ENCODE data around the gene MB21D2.

MB21D2 gene

GRCh38 chr3:192892981-192893700, 24.5 kb downstream of the MB21D2 start:
- DNase-seq (ENCODE audit: low read depth) = peak; percentile 85
- no peak overlapping the region for H3K4me3 ChIP-seq (ENCODE audit: low read length)
- TF ChIP-seq, protein P1, sequence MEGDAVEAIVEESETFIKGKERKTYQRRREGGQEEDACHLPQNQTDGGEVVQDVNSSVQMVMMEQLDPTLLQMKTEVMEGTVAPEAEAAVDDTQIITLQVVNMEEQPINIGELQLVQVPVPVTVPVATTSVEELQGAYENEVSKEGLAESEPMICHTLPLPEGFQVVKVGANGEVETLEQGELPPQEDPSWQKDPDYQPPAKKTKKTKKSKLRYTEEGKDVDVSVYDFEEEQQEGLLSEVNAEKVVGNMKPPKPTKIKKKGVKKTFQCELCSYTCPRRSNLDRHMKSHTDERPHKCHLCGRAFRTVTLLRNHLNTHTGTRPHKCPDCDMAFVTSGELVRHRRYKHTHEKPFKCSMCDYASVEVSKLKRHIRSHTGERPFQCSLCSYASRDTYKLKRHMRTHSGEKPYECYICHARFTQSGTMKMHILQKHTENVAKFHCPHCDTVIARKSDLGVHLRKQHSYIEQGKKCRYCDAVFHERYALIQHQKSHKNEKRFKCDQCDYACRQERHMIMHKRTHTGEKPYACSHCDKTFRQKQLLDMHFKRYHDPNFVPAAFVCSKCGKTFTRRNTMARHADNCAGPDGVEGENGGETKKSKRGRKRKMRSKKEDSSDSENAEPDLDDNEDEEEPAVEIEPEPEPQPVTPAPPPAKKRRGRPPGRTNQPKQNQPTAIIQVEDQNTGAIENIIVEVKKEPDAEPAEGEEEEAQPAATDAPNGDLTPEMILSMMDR (conservative IDR thresholded peaks at IDR 0.05; ENCODE audit: low read depth, low read length) = no peak

DNA sequence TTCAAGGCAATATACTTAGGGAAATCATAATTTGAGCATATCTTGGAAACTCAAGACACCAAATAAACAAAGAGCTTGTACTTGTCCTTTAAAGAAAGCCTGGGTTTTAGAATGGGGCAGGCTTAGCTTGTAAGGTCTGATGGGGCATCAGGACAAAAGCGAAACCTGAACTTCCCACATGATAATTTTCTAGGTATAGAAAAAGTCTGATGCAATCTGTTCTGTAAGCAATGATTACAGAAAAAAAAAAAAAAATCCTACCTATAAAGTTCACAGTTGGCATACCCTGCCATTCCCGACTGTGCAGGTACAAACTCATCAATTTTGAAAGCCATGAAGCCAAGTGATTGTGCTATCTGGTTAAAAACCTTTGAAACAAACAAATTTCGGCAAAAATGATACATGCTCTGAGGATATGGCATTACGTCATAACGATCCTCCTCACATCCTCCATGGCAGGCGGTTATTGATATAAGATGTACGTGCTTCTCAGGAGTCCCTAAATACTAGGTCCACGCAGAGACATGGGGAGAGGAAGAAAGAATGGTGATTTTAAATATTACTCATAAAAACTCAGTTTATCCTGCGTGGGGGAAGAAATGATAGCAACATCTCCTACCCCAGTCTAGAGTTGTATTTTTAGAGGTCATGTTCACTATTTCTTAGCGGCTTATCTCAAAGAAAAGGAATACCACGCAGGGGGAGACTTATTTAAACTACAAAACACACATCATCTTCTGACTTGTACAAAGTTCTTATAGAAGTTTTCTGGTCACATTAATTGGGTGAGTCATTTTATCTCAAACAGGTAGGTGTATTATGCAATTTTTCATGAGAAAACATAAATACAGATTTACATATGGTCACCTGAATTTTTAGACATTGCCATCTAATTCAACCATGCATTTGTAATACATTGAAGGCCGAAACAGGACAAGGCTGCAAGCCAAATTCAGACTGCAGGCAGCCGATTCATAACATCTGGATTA, 27.0 kb downstream of the MB21D2 start:
- DNase-seq (ENCODE audit: low read depth) = no peak
- TF ChIP-seq, protein P1 (conservative IDR thresholded peaks at IDR 0.05; ENCODE audit: low read depth, low read length) = no peak

DNA sequence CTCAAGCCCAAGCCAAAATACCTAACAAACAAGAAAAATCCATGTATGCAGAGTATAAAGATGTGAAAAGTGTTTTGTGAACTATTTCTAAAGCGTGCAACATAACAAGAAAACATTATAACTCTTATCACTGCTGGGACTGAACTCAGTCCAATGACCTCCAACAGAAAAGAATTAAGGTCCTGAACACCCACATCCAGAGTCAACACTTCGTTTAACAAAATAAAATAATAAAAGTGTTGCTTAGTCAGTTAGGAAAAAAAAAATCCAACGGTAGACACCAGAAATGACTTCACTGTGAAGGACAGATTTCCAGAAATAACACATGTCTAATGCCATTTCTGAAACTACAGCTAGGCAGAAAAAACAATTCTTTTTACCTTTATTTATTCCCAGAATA, 28.0 kb downstream of the MB21D2 start:
- H3K4me3 ChIP-seq (ENCODE audit: low read length) = no peak overlapping the region
- TF ChIP-seq, protein P1 (conservative IDR thresholded peaks at IDR 0.05; ENCODE audit: low read depth, low read length) = no peak
- DNase-seq (ENCODE audit: low read depth) = no peak

More for the DNA sequence above, 27.0 kb downstream of the MB21D2 start:
- no peak overlapping the region for H3K4me3 ChIP-seq (ENCODE audit: low read length)

GRCh38 chr3:192888190-192888589, 29.5 kb downstream of the MB21D2 start:
- no peak overlapping the region for H3K4me3 ChIP-seq (ENCODE audit: low read length)
- TF ChIP-seq, protein P1 (conservative IDR thresholded peaks at IDR 0.05; ENCODE audit: low read depth, low read length) = no peak
- no peak for DNase-seq (ENCODE audit: low read depth)

DNA sequence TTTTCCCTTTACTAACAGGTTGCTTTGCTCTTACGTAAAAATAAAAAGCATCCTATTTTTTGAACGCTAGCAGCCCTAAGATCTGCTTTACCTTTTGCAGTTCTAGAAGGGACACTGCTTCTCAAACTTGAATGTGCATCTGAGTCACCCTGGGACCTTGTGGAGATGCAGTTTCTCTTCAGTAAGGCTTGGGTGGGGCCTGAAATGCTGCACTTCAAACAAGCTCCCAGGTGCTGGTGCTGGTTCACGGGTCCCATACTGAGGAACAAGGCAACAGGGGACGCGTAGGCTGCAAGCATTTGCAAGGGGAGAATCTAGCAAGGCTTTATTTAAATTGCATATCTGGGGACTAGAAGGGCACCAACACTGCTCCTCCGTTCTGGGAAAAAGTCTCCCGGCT, 30.0 kb downstream of the MB21D2 start:
- no peak overlapping the region for H3K4me3 ChIP-seq (ENCODE audit: low read length)
- TF ChIP-seq, protein P1 (conservative IDR thresholded peaks at IDR 0.05; ENCODE audit: low read depth, low read length) = no peak
- DNase-seq (ENCODE audit: low read depth) = no peak

GRCh38 chr3:192887047-192887446, 30.6 kb downstream of the MB21D2 start:
- no peak for DNase-seq (ENCODE audit: low read depth)
- H3K4me3 ChIP-seq (ENCODE audit: low read length) = no peak overlapping the region
- TF ChIP-seq, protein P1 (conservative IDR thresholded peaks at IDR 0.05; ENCODE audit: low read depth, low read length) = no peak
